ENCODE measurements around the gene DNAL4. TPM values are rescaled to one million over a fixed set of nuclear protein-coding genes. Genes with fewer than 3 reads are reported as not detected.

Gene DNAL4
- polyA plus RNA-seq, 1 donor = 16.8 TPM

- Histone ChIP-seq H3K4me1 (ENCODE audit: control insufficient read depth, insufficient read depth, low read length) (peaks cover 2% of the 10 kb centered on the region), H3K9me3 (ENCODE audit: control insufficient read depth, low read depth, low read length) (no peaks in the 10 kb centered on the region), H3K27me3 (ENCODE audit: control insufficient read depth, insufficient read depth, low read length) (no peaks in the 10 kb centered on the region), H3K4me3 (ENCODE audit: low read length) (no peak overlapping the region), H3K36me3 (ENCODE audit: control insufficient read depth, insufficient read depth, low read length) (peaks cover 8% of the 10 kb centered on the region), H3K27ac (ENCODE audit: low read length) (peak overlapping the region; percentile 5)
- DNase-seq = no peak
- no CpG with 5 or more reads among the region's 6 CpGs for WGBS (ENCODE audit: insufficient coverage, low lambda C conversion rate)
Observed at GRCh38 chr22:38788846-38789245, 5.1 kb downstream of the DNAL4 start.

DNA sequence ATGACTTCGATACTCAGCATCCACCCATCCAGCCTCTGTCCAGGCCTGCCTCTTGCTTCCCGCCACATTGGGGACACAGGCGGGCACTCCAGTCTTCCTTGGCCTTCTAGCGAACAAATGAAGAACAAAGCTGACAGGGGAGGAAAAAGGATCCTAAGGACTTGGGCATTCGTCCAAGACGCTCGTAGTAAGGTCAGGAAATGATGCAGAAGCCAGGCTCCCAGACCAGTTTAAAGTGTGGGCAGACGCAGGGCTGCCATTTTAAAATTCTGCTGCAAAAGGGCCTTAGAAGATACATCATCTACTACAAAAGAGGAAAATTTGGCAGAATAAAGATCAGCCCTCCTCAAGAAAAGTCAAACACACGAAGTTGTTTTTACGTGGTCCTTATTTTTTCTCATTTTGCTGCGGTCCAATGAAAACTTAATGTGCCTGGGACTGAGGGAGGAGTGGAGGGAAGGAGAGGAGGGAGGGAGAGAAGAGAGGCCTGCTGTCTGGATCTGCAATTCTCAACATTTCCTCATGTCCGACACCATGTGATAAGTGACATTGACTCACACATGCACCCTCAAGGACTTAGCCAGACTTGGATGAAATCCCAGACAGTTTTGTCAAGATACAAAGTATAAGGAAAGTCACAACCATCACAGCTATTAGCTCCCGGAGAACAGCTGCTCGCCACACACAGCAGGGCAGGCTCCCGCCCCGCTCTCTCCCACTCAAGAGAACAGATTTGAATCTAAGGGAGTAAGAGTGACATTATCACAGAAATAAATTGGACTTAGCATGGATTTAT lies 5.7 kb downstream of the DNAL4 start:
- WGBS (ENCODE audit: insufficient coverage, low lambda C conversion rate) = 100% methylated on average over 1 of the region's 16 CpGs
- Histone ChIP-seq H3K4me1 (ENCODE audit: control insufficient read depth, insufficient read depth, low read length) (peaks cover 2% of the 10 kb centered on the region), H3K27ac (ENCODE audit: low read length) (peak overlapping the region; percentile 43), H3K36me3 (ENCODE audit: control insufficient read depth, insufficient read depth, low read length) (peaks cover 8% of the 10 kb centered on the region), H3K27me3 (ENCODE audit: control insufficient read depth, insufficient read depth, low read length) (no peaks in the 10 kb centered on the region), H3K4me3 (ENCODE audit: low read length) (no peak overlapping the region), H3K9me3 (ENCODE audit: control insufficient read depth, low read depth, low read length) (no peaks in the 10 kb centered on the region)
- DNase-seq = peak; percentile 54 to 67

DNA sequence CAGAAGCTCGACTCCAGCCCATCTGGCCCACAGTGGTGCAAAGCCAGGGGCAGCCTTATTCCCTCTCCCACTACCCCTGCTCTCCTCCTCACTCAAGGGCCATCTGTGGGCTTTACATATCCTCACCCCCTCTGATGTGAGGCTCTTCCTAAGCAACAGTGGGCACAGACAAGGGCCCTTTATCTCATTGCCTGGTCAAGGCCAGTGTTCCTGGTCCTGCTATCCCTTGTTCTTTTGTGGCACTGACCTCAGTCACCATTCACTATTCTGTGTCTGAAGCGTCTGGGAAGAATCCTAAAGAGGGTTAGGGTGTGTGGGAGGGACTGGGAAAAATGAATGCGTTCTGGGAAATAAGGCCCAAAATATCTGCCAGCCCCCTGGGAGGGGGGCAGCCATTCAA lies 7.3 kb downstream of the DNAL4 start:
- no peaks in the 10 kb centered on the region for H3K9me3 ChIP-seq (ENCODE audit: control insufficient read depth, low read depth, low read length)
- peaks cover 12% of the 10 kb centered on the region for H3K36me3 ChIP-seq (ENCODE audit: control insufficient read depth, insufficient read depth, low read length)
- no peaks in the 10 kb centered on the region for H3K27me3 ChIP-seq (ENCODE audit: control insufficient read depth, insufficient read depth, low read length)
- DNase-seq = no peak
- no peak overlapping the region for H3K4me3 ChIP-seq (ENCODE audit: low read length)
- no peak overlapping the region for H3K27ac ChIP-seq (ENCODE audit: low read length)
- H3K4me1 ChIP-seq (ENCODE audit: control insufficient read depth, insufficient read depth, low read length) = peaks cover 2% of the 10 kb centered on the region
- no CpG with 5 or more reads among the region's 3 CpGs for WGBS (ENCODE audit: insufficient coverage, low lambda C conversion rate)

- Histone ChIP-seq H3K4me3 (ENCODE audit: low read length) (no peak overlapping the region), H3K9me3 (ENCODE audit: control insufficient read depth, low read depth, low read length) (no peaks in the 10 kb centered on the region), H3K27me3 (ENCODE audit: control insufficient read depth, insufficient read depth, low read length) (no peaks in the 10 kb centered on the region), H3K27ac (ENCODE audit: low read length) (no peak overlapping the region), H3K4me1 (ENCODE audit: control insufficient read depth, insufficient read depth, low read length) (peaks cover 2% of the 10 kb centered on the region), H3K36me3 (ENCODE audit: control insufficient read depth, insufficient read depth, low read length) (peaks cover 17% of the 10 kb centered on the region)
- no CpG with 5 or more reads among the region's 5 CpGs for WGBS (ENCODE audit: insufficient coverage, low lambda C conversion rate)
- DNase-seq = no peak
Observed at GRCh38 chr22:38784856-38785255, 9.1 kb downstream of the DNAL4 start.

DNA sequence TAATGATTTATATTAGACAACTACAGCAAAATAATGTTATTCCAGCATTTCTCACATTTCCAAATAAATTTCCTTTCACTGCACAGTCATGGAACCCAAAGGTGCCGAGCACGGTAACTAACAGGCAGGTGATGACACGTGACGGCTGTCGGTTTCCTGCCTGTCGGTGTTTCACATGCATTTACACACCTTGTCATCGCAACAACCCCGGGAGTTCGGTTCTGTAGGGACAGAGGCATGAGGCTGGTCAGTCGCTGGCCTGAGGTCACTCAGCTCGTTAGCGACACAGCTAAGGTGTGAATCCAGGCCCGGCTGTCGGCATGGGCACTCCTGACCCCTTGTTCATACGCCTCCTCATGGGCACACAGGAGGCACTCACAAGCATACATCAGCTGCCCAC lies 9.9 kb downstream of the DNAL4 start:
- Histone ChIP-seq H3K4me1 (ENCODE audit: control insufficient read depth, insufficient read depth, low read length) (peaks cover 2% of the 10 kb centered on the region), H3K36me3 (ENCODE audit: control insufficient read depth, insufficient read depth, low read length) (peaks cover 23% of the 10 kb centered on the region), H3K4me3 (ENCODE audit: low read length) (no peak overlapping the region), H3K27me3 (ENCODE audit: control insufficient read depth, insufficient read depth, low read length) (no peaks in the 10 kb centered on the region), H3K9me3 (ENCODE audit: control insufficient read depth, low read depth, low read length) (no peaks in the 10 kb centered on the region), H3K27ac (ENCODE audit: low read length) (no peak overlapping the region)
- no peak for DNase-seq
- no CpG with 5 or more reads among the region's 15 CpGs for WGBS (ENCODE audit: insufficient coverage, low lambda C conversion rate)

DNA sequence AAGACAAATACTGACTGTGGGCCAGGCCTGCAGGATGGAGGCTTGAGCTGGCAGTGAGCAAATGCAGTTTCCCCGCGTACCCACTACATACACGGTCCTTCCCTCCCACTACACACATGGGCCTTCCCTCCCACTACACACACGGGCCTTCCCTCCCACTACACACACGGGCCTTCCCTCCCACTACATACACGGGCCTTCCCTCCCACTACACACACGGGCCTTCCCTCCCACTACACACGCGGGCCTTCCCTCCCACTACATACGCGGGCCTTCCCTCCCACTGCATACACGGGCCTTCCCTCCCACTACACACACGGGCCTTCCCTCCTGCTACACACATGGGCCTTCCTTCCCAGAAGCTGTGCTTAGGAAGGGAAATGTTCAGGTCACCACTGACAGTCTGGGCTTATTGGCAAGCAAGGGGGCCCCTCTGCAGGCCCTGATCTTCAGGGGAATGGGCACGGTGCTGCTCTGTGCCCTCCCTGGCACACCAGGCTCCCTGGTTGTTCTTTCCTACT lies 10.8 kb downstream of the DNAL4 start:
- H3K36me3 ChIP-seq (ENCODE audit: control insufficient read depth, insufficient read depth, low read length) = peaks cover 26% of the 10 kb centered on the region
- no peaks in the 10 kb centered on the region for H3K27me3 ChIP-seq (ENCODE audit: control insufficient read depth, insufficient read depth, low read length)
- H3K27ac ChIP-seq (ENCODE audit: low read length) = no peak overlapping the region
- H3K4me3 ChIP-seq (ENCODE audit: low read length) = no peak overlapping the region
- no peaks in the 10 kb centered on the region for H3K9me3 ChIP-seq (ENCODE audit: control insufficient read depth, low read depth, low read length)
- no CpG with 5 or more reads among the region's 14 CpGs for WGBS (ENCODE audit: insufficient coverage, low lambda C conversion rate)
- no peak for DNase-seq
- peaks cover 2% of the 10 kb centered on the region for H3K4me1 ChIP-seq (ENCODE audit: control insufficient read depth, insufficient read depth, low read length)

DNA sequence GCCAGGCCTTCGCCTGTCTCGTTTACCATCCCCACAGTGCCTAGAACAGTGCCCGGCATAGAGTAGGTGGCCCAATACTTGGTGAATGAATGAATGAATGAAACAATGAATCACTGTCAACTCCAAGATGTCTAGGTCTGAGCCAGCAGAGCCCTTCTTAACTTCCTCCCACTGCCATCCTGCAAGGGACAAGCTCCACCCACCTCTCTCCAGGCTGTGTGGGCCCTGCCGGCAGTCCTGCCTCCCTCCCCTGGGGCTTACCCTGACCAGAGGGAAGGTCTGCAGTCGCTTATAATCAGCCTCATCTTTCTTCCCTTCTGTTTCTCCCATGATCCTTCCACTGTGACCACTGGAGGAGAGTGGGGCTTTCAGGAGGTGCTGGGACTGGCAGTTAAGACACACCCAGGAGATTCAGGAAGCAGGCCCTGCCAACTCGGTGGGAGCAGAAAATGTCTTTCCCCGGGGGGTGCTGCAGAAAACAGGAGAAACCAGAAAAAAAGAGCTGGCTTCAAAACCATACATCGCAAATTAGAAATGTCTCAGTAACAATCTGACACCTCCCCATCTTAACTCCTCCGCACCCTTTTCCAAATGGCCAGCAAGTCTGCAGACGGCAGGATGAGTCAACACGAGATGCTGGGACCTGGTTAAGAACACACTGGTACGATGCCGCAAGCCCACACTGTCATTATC lies 11.4 kb downstream of the DNAL4 start:
- Histone ChIP-seq H3K27ac (ENCODE audit: low read length) (no peak overlapping the region), H3K9me3 (ENCODE audit: control insufficient read depth, low read depth, low read length) (no peaks in the 10 kb centered on the region), H3K4me1 (ENCODE audit: control insufficient read depth, insufficient read depth, low read length) (no peaks in the 10 kb centered on the region), H3K4me3 (ENCODE audit: low read length) (no peak overlapping the region), H3K27me3 (ENCODE audit: control insufficient read depth, insufficient read depth, low read length) (no peaks in the 10 kb centered on the region), H3K36me3 (ENCODE audit: control insufficient read depth, insufficient read depth, low read length) (peaks cover 30% of the 10 kb centered on the region)
- DNase-seq = no peak
- WGBS (ENCODE audit: insufficient coverage, low lambda C conversion rate) = no CpG with 5 or more reads among the region's 13 CpGs

DNA sequence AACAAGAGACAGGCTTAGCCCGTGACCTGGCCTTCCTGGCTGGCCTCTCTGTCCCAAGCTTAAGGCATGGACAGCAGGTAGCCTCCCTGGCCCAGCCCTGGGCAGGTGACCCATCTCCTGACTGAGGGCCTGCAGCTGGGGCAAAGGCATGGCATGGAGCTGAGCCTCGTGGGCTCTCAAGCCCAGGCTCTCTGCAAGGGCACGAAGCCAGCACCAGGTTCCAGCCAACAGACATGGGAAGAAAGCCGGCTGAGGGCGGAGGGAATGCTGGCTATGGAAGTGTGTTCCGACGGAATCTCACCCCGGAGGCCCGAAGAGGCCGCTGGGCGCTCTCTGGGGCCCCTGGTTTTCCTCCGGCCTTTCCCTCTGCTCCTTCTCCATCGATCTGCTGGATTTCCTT lies 12.9 kb downstream of the DNAL4 start:
- peaks cover 30% of the 10 kb centered on the region for H3K36me3 ChIP-seq (ENCODE audit: control insufficient read depth, insufficient read depth, low read length)

GRCh38 chr22:38777087-38777671 lies 16.8 kb downstream of the DNAL4 start:
- peaks cover 30% of the 10 kb centered on the region for H3K36me3 ChIP-seq (ENCODE audit: control insufficient read depth, insufficient read depth, low read length)
- no peaks in the 10 kb centered on the region for H3K4me1 ChIP-seq (ENCODE audit: control insufficient read depth, insufficient read depth, low read length)
- no peaks in the 10 kb centered on the region for H3K9me3 ChIP-seq (ENCODE audit: control insufficient read depth, low read depth, low read length)
- no peak overlapping the region for H3K27ac ChIP-seq (ENCODE audit: low read length)
- no peaks in the 10 kb centered on the region for H3K27me3 ChIP-seq (ENCODE audit: control insufficient read depth, insufficient read depth, low read length)
- WGBS (ENCODE audit: insufficient coverage, low lambda C conversion rate) = no CpG with 5 or more reads among the region's 27 CpGs
- no peak overlapping the region for H3K4me3 ChIP-seq (ENCODE audit: low read length)
- DNase-seq = no peak

More for the DNA sequence above, 12.9 kb downstream of the DNAL4 start:
- WGBS (ENCODE audit: insufficient coverage, low lambda C conversion rate) = no CpG with 5 or more reads among the region's 13 CpGs
- H3K27ac ChIP-seq (ENCODE audit: low read length) = no peak overlapping the region
- no peaks in the 10 kb centered on the region for H3K9me3 ChIP-seq (ENCODE audit: control insufficient read depth, low read depth, low read length)
- no peak for DNase-seq
- no peaks in the 10 kb centered on the region for H3K27me3 ChIP-seq (ENCODE audit: control insufficient read depth, insufficient read depth, low read length)
- no peak overlapping the region for H3K4me3 ChIP-seq (ENCODE audit: low read length)
- no peaks in the 10 kb centered on the region for H3K4me1 ChIP-seq (ENCODE audit: control insufficient read depth, insufficient read depth, low read length)

DNA sequence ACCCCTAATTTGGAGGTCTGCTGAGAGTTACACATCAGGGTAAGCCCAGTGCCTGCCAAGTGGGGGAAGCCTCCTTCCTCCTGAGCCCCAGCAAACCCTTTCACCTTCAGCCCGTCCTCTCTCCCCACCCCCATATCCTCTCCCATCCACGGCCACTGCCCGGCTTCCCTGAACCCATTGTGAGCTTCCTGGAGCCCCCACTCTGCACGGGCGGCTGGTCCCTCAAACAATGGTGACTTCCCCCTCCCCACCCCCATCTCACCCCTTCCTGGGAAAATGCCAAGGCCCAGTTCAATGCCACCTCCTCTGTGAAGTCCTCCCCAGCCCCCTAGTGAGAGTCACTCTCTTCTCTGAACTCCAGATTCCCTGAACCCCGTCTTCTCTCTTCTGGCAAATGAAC lies 17.9 kb downstream of the DNAL4 start:
- Histone ChIP-seq H3K36me3 (ENCODE audit: control insufficient read depth, insufficient read depth, low read length) (peaks cover 25% of the 10 kb centered on the region), H3K27me3 (ENCODE audit: control insufficient read depth, insufficient read depth, low read length) (no peaks in the 10 kb centered on the region), H3K4me3 (ENCODE audit: low read length) (no peak overlapping the region), H3K27ac (ENCODE audit: low read length) (no peak overlapping the region), H3K9me3 (ENCODE audit: control insufficient read depth, low read depth, low read length) (no peaks in the 10 kb centered on the region), H3K4me1 (ENCODE audit: control insufficient read depth, insufficient read depth, low read length) (no peaks in the 10 kb centered on the region)
- DNase-seq = no peak
- 100% methylated on average over 1 of the region's 6 CpGs for WGBS (ENCODE audit: insufficient coverage, low lambda C conversion rate)
